H1 (cell line): ENCODE measurements around the gene ACSL6. TPM values are rescaled to one million over a fixed set of nuclear protein-coding genes. Genes with fewer than 3 reads are reported as not detected.

ENCODE experiments used
- CTCF ChIA-PET: fragments of 300-600 bp; sonication (Branson Sonifier 250); formaldehyde crosslinking; loops from one replicate; lab custom pipeline; 2021; ENCODE audit not compliant: partially characterized antibody; lab: Charles Lee
- POLR2A ChIA-PET: fragments of 300-600 bp; sonication (Branson Sonifier 250); formaldehyde crosslinking; loops from one replicate; lab custom pipeline; 2021; ENCODE audit warnings: inconsistent platforms; ENCODE audit not compliant: partially characterized antibody; lab: Charles Lee
- DNase-seq, 2 experiments: peaks; one replicate each; pipeline versions ENCODE4 v3.0.0 to v3.0.0-alpha.2; 2010 to 2022; ENCODE audit warnings: low spot score in 2 of 2, low read depth in 1 of 2, mixed read lengths in 1 of 2
- FAIRE-seq: peaks from 2 replicates; lab custom pipeline; 2011; peaks lifted over from hg19 to GRCh38; lab: Jason Lieb, UNC
- H2AFZ ChIP-seq: 2 replicates; pipeline ENCODE4 v1.8.1; 2012; ENCODE audit warnings: low read length, inconsistent platforms
- H2AK5ac ChIP-seq: 2 replicates; pipeline ENCODE4 v1.6.1; 2013; ENCODE audit warnings: low read depth, low read length
- H2BK120ac ChIP-seq: replicated peaks from 2 replicates; pipeline ENCODE3; 2013; ENCODE audit warnings: low read depth, low read length, inconsistent platforms
- H2BK12ac ChIP-seq: 2 replicates; pipeline ENCODE4 v1.6.1; 2013; ENCODE audit warnings: low read depth, low read length
- H2BK15ac ChIP-seq: 2 replicates; pipeline ENCODE4 v1.6.1; 2013; ENCODE audit warnings: low read length
- H2BK20ac ChIP-seq: 2 replicates; pipeline ENCODE4 v1.6.1; 2013; ENCODE audit warnings: low read length
- H2BK5ac ChIP-seq: 2 replicates; pipeline ENCODE4 v1.6.1; 2013; ENCODE audit warnings: low read depth, low read length
- H3K14ac ChIP-seq: 2 replicates; pipeline ENCODE4 v1.6.1; 2013; ENCODE audit warnings: inconsistent platforms; ENCODE audit not compliant: insufficient read length
- H3K18ac ChIP-seq: 2 replicates; pipeline ENCODE4 v1.6.1; 2013; ENCODE audit warnings: low read length; ENCODE audit errors: extremely low read depth
- H3K23ac ChIP-seq: 2 replicates; pipeline ENCODE4 v1.6.1; 2013; ENCODE audit warnings: inconsistent platforms; ENCODE audit not compliant: insufficient read length
- H3K23me2 ChIP-seq: 2 replicates; pipeline ENCODE4 v1.6.1; 2013; ENCODE audit warnings: low read depth, low read length
- H3K27ac ChIP-seq: 2 replicates; pipeline ENCODE4 v1.6.1; 2011; ENCODE audit warnings: low read depth, low read length, inconsistent platforms
- H3K27me3 ChIP-seq, 4 experiments: replicated peaks in 1 of 4; 1 replicate in 1 of 4; 2 replicates in 3 of 4; pipeline versions ENCODE4 v1.6.1 to v1.8.1; 2011 to 2013; ENCODE audit warnings: low read length in 3 of 4, mild to moderate bottlenecking in 3 of 4, inconsistent platforms in 2 of 4, mixed read lengths in 2 of 4, moderate library complexity in 1 of 4; ENCODE audit not compliant: control insufficient read depth in 3 of 4, insufficient read depth in 3 of 4; ENCODE audit errors: extremely low read depth in 1 of 4
- H3K36me3 ChIP-seq, 4 experiments: 2 replicates each; pipeline versions ENCODE4 v1.6.1 to v1.8.1; 2011 to 2013; ENCODE audit warnings: mild to moderate bottlenecking in 4 of 4, low read length in 3 of 4, moderate library complexity in 2 of 4, control low read depth in 1 of 4, inconsistent platforms in 1 of 4; ENCODE audit not compliant: insufficient read depth in 4 of 4, control insufficient read depth in 2 of 4
- H3K4ac ChIP-seq: replicated peaks from 2 replicates; pipeline ENCODE3; 2013; ENCODE audit warnings: low read length, low read depth, mixed read lengths, inconsistent platforms; ENCODE audit not compliant: insufficient read length
- H3K4me1 ChIP-seq, 4 experiments: replicated peaks in 1 of 4; 1 replicate in 1 of 4; 2 replicates in 3 of 4; pipeline versions ENCODE4 v1.6.1 to v1.8.1; 2011 to 2013; ENCODE audit warnings: low read length in 3 of 4, inconsistent platforms in 2 of 4, mixed read lengths in 1 of 4; ENCODE audit not compliant: insufficient read depth in 4 of 4, control insufficient read depth in 3 of 4
- H3K4me2 ChIP-seq, 2 experiments: 2 replicates each; pipeline versions ENCODE4 v1.6.1 to v1.8.1; 2011 to 2013; ENCODE audit warnings: low read depth in 2 of 2, low read length in 2 of 2, control low read depth in 1 of 2, inconsistent platforms in 1 of 2, mild to moderate bottlenecking in 1 of 2; ENCODE audit not compliant: insufficient read depth in 1 of 2
- H3K4me3 ChIP-seq, 4 experiments: fragments of 200-600, 300-600 bp in 1 of 4; sonication (generic), shearing (Covaris generic), sonication (Bioruptor Twin) in 1 of 4; 2 replicates each; pipeline versions ENCODE4 v1.5.1 to v1.8.1; 2011 to 2016; ENCODE audit warnings: low read length in 4 of 4, low read depth in 3 of 4, control low read depth in 2 of 4, inconsistent platforms in 2 of 4, mild to moderate bottlenecking in 2 of 4, mixed read lengths in 1 of 4, moderate library complexity in 1 of 4; ENCODE audit not compliant: insufficient read depth in 2 of 4; ENCODE audit errors: extremely low read depth in 1 of 4
- H3K56ac ChIP-seq: replicated peaks from 2 replicates; pipeline ENCODE3; 2013; ENCODE audit warnings: low read depth, mild to moderate bottlenecking, mixed read lengths, low read length, inconsistent platforms; ENCODE audit not compliant: insufficient read length
- H3K79me1 ChIP-seq: 2 replicates; pipeline ENCODE4 v1.6.1; 2013; ENCODE audit warnings: low read depth, low read length, control low read depth
- H3K79me2 ChIP-seq, 2 experiments: 2 replicates each; pipeline versions ENCODE4 v1.6.1 to v1.8.1; 2012 to 2013; ENCODE audit warnings: low read length in 2 of 2, mild to moderate bottlenecking in 2 of 2, inconsistent platforms in 1 of 2; ENCODE audit not compliant: insufficient read depth in 2 of 2, control insufficient read depth in 1 of 2
- H3K9ac ChIP-seq, 4 experiments: replicated peaks in 1 of 4; 1 replicate in 1 of 4; 2 replicates in 3 of 4; pipeline versions ENCODE4 v1.6.1 to v1.8.1; 2011 to 2013; ENCODE audit warnings: low read depth in 3 of 4, low read length in 3 of 4, control low read depth in 2 of 4, mild to moderate bottlenecking in 2 of 4, moderate library complexity in 2 of 4, inconsistent platforms in 1 of 4; ENCODE audit errors: extremely low read depth in 1 of 4
- H3K9me3 ChIP-seq, 2 experiments: 2 replicates each; pipeline versions ENCODE4 v1.6.1 to v1.8.1; 2012 to 2013; ENCODE audit warnings: mild to moderate bottlenecking in 2 of 2, moderate library complexity in 2 of 2, control low read depth in 1 of 2, inconsistent platforms in 1 of 2, low read depth in 1 of 2, low read length in 1 of 2, mixed read lengths in 1 of 2; ENCODE audit not compliant: insufficient read depth in 2 of 2
- H4K20me1 ChIP-seq, 2 experiments: replicated peaks in 1 of 2; 2 replicates each; pipeline versions ENCODE3 to v1.8.1; 2011 to 2013; ENCODE audit warnings: inconsistent platforms in 2 of 2, low read length in 2 of 2, mild to moderate bottlenecking in 1 of 2; ENCODE audit not compliant: insufficient read depth in 2 of 2, control insufficient read depth in 1 of 2
- H4K5ac ChIP-seq: 2 replicates; pipeline ENCODE4 v1.6.1; 2013; ENCODE audit warnings: low read length, low read depth, mixed read lengths, inconsistent platforms; ENCODE audit not compliant: insufficient read length
- H4K8ac ChIP-seq: 2 replicates; pipeline ENCODE4 v1.8.0; 2013; ENCODE audit warnings: mild to moderate bottlenecking, moderate library complexity, low read length, inconsistent platforms; ENCODE audit not compliant: insufficient read depth; ENCODE audit errors: extremely low read depth
- H4K91ac ChIP-seq: replicated peaks from 2 replicates; pipeline ENCODE3; 2013; ENCODE audit warnings: low read length, mixed read lengths, inconsistent platforms; ENCODE audit not compliant: insufficient read length
- BACH1 ChIP-seq: IDR thresholded peaks from 2 replicates; pipeline ENCODE4 v1.6.1; 2012; ENCODE audit warnings: low read length, improper control_type of control experiment
- CHD1 ChIP-seq: IDR thresholded peaks from 2 replicates; pipeline ENCODE4 v1.6.1; 2012; ENCODE audit warnings: low read depth, low read length, improper control_type of control experiment
- FOSL1 ChIP-seq: IDR thresholded peaks from 2 replicates; pipeline ENCODE4 v1.6.1; 2011; ENCODE audit warnings: mild to moderate bottlenecking, low read depth, low read length, moderate library complexity; ENCODE audit not compliant: insufficient read depth
- HDAC6 ChIP-seq: IDR thresholded peaks from one replicate; pipeline ENCODE4 v1.7.1; 2012; ENCODE audit warnings: low read depth, mild to moderate bottlenecking, inconsistent platforms, low read length, moderate library complexity
- MAFK ChIP-seq: IDR thresholded peaks from 2 replicates; pipeline ENCODE4 v1.6.1; 2012; ENCODE audit warnings: low read depth, mild to moderate bottlenecking, improper control_type of control experiment, low read length
- SAP30 ChIP-seq: fragments of 300-600 bp; sonication (generic); IDR thresholded peaks from 2 replicates; pipeline ENCODE4 v1.7.1; 2012; ENCODE audit warnings: low read length, moderate library complexity, mild to moderate bottlenecking, inconsistent platforms; ENCODE audit not compliant: insufficient read depth, insufficient replicate concordance
- SUZ12 ChIP-seq: fragments of 200-600 bp; sonication (generic); IDR thresholded peaks from 2 replicates; pipeline ENCODE4 v1.6.1; 2012; ENCODE audit warnings: mild to moderate bottlenecking, inconsistent platforms, low read length, moderate library complexity, mixed read lengths
- USF2 ChIP-seq: IDR thresholded peaks from 2 replicates; pipeline ENCODE4 v1.6.1; 2011; ENCODE audit warnings: low read length, improper control_type of control experiment
- WGBS, 2 experiments: shearing (Covaris generic) in 1 of 2; methylation state at CpG; one replicate each; pipeline versions ENCODE4 v1.1.6 to v1.1.7; 2013 to 2015; ENCODE audit warnings: low lambda C conversion rate in 2 of 2, mixed read lengths in 2 of 2, inconsistent platforms in 1 of 2, low coverage in 1 of 2, missing lambda C conversion rate in 1 of 2; ENCODE audit not compliant: insufficient replicate concordance in 2 of 2, insufficient coverage in 1 of 2, insufficient read length in 1 of 2; ENCODE audit errors: extremely low coverage in 1 of 2, missing lambda C conversion rate in 1 of 2; 5-methylcytosine and 5-hydroxymethylcytosine counted together
- polyA plus RNA-seq, 7 experiments: library from polyadenylated mRNA; depleted of rRNA in 3 of 7; stranded (reverse) in 5 of 7; unstranded in 2 of 7; fragments of >200 nt in 5 of 7; fragments of 200-250 nt in 2 of 7; gene quantifications; 1 replicate in 5 of 7; 2 replicates in 1 of 7; 4 replicates in 1 of 7; pipeline versions ENCODE4 v1.2.1 to v1.2.3, GENCODE V29; 2011 to 2013; ENCODE audit warnings: missing spikeins in 2 of 7, mixed read lengths in 2 of 7
- total RNA-seq: library from RNA; stranded (reverse); fragmentation: NEBNext Ultra II Directional; extraction: Animal tissue kit (Norgen Biotek cat#: 25700); gene quantifications from 2 replicates; pipeline ENCODE4 v1.2.1, GENCODE V29; 2021
- TF ChIP-seq, protein P1 (sequence below): IDR thresholded peaks from 2 replicates; pipeline ENCODE4 v1.6.1; 2011; ENCODE audit warnings: low read depth, mild to moderate bottlenecking, low read length; ENCODE audit not compliant: insufficient read depth

The ACSL6 gene
- total and polyA plus RNA-seq, 2 of the 8 experiments (the other 6 are each of a cell fraction or from before 2014, with no cell fraction given): 2.3 to 2.4 TPM

- Histone ChIP-seq H3K23me2 (no peaks in the 10 kb centered on the region), H4K91ac (no peak overlapping the region), H2BK20ac (no peak overlapping the region), H3K4me2 (no peak overlapping the region), H2BK5ac (no peak overlapping the region), H2BK120ac (no peak overlapping the region), H4K5ac (no peak overlapping the region), H3K14ac (no peak overlapping the region), H4K20me1 (no peaks in the 10 kb centered on the region), H3K27ac (no peak overlapping the region), H3K56ac (no peak overlapping the region), H3K79me2 (no peaks in the 10 kb centered on the region), H3K23ac (no peak overlapping the region), H2AFZ (no peak overlapping the region), H3K18ac (no peak overlapping the region), H3K79me1 (no peaks in the 10 kb centered on the region), H3K36me3 (no peaks in the 10 kb centered on the region), H3K4ac (no peak overlapping the region), H4K8ac (no peak overlapping the region), H3K9ac (no peak overlapping the region), H3K4me3 (no peak overlapping the region), H2AK5ac (no peak overlapping the region), H2BK15ac (no peak overlapping the region), H3K9me3 (no peaks in the 10 kb centered on the region), H3K4me1 (no peaks in the 10 kb centered on the region), H2BK12ac (0 out of 2 replicates have a peak overlapping the region, but pooled peaks have one; percentile 50), H3K27me3 (no peaks in the 10 kb centered on the region)
- POLR2A ChIA-PET: no interaction called here
- 92% methylated on average over 8 of the region's 8 CpGs; no CpG with 5 or more reads in 1 of the 2 experiments for WGBS, 2 experiments
- FAIRE-seq (no peak), DNase-seq (no peak)
- CTCF ChIA-PET: interaction anchor here (1.0 to 1.2 kb wide), 3 partner anchors 16 to 23 kb away, joined by 3 read pairs; no protein-coding TSS in a partner anchor
- TF ChIP-seq SAP30 (no peak), MAFK (no peak), USF2 (no peak), FOSL1 (no peak), SUZ12 (no peak), CHD1 (no peak), HDAC6 (no peak), BACH1 (no peak)
- TF ChIP-seq, protein P1, sequence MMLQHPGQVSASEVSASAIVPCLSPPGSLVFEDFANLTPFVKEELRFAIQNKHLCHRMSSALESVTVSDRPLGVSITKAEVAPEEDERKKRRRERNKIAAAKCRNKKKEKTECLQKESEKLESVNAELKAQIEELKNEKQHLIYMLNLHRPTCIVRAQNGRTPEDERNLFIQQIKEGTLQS: no peak
These were observed 25.1 kb downstream of the ACSL6 start for GRCh38 chr5:131986161-131986912.
